B cell (primary cell): ENCODE measurements around the gene CDYL2. TPM values are rescaled to one million over a fixed set of nuclear protein-coding genes. Genes with fewer than 3 reads are reported as not detected.

Source experiments
- ATAC-seq: fragments of 200-7000 bp; cut with Tn5 transposase; one replicate; pipeline ENCODE4 v1.10.0; 2021; ENCODE audit warnings: low read depth, mild to moderate bottlenecking, moderate number of reproducible peaks, moderate library complexity
- CTCF ChIA-PET: fragments of 350-600 bp; sonication (Branson Sonifier 250); formaldehyde crosslinking; loops from one replicate; lab custom pipeline; 2021; ENCODE audit warnings: antibody characterized with exemption, inconsistent platforms; lab: Charles Lee
- POLR2A ChIA-PET: fragments of 350-600 bp; sonication (Branson Sonifier 250); formaldehyde crosslinking; loops from one replicate; lab custom pipeline; 2021; ENCODE audit warnings: antibody characterized with exemption; lab: Charles Lee
- DNase-seq: peaks from one replicate; pipeline ENCODE4 v3.0.0; 2013
- H2AFZ ChIP-seq: 2 replicates; pipeline ENCODE4 v1.6.1; 2012; ENCODE audit warnings: mild to moderate bottlenecking, low read depth, low read length; ENCODE audit not compliant: insufficient read depth, poor library complexity, severe bottlenecking
- H3K27ac ChIP-seq, 2 donors: 1 replicate in 1 of 2; 2 replicates in 1 of 2; pipeline ENCODE4 v1.5.1; 2012 to 2013; ENCODE audit warnings: low read length in 2 of 2, mild to moderate bottlenecking in 2 of 2, moderate library complexity in 1 of 2
- H3K27me3 ChIP-seq, 4 experiments: fragments of 200-600 bp in 1 of 4; sonication (generic) in 1 of 4; replicated peaks in 1 of 4; 1 replicate in 2 of 4; 2 replicates in 2 of 4; pipeline versions ENCODE4 v1.6.1 to v1.7.0; 2013 to 2016; ENCODE audit warnings: low read length in 3 of 4, mild to moderate bottlenecking in 2 of 4, mixed read lengths in 1 of 4, moderate library complexity in 1 of 4; ENCODE audit not compliant: insufficient read depth in 4 of 4, control insufficient read depth in 3 of 4; ENCODE audit errors: control extremely low read depth in 1 of 4
- H3K36me3 ChIP-seq, 2 experiments: replicated peaks in 1 of 2; 1 replicate in 1 of 2; 2 replicates in 1 of 2; pipeline versions ENCODE4 v1.6.1 to v1.7.1; 2013; ENCODE audit warnings: low read length in 1 of 2; ENCODE audit not compliant: insufficient read depth in 2 of 2, control insufficient read depth in 1 of 2; ENCODE audit errors: control extremely low read depth in 1 of 2, extremely low read depth in 1 of 2
- H3K4me1 ChIP-seq, 2 donors: fragments of 200-600 bp in 1 of 2; sonication (generic) in 1 of 2; 1 replicate in 1 of 2; 2 replicates in 1 of 2; pipeline versions ENCODE4 v1.5.1 to v1.6.1; 2013 to 2017; ENCODE audit warnings: low read length in 2 of 2; ENCODE audit not compliant: control insufficient read depth in 2 of 2, insufficient read depth in 2 of 2
- H3K4me2 ChIP-seq: replicated peaks from 2 replicates; pipeline ENCODE3; 2012; ENCODE audit warnings: mild to moderate bottlenecking, low read depth, low read length; ENCODE audit not compliant: poor library complexity, severe bottlenecking
- H3K4me3 ChIP-seq, 5 experiments: fragments of 200-600 bp in 1 of 5; sonication (generic) in 1 of 5; 1 replicate in 3 of 5; 2 replicates in 2 of 5; pipeline versions ENCODE4 v1.5.1 to v1.7.0; 2011 to 2016; ENCODE audit warnings: low read length in 4 of 5, mild to moderate bottlenecking in 4 of 5, low read depth in 2 of 5, control low read depth in 1 of 5, moderate library complexity in 1 of 5; ENCODE audit not compliant: insufficient read depth in 1 of 5; ENCODE audit errors: control extremely low read depth in 1 of 5, extremely low read depth in 1 of 5
- H3K79me2 ChIP-seq: fragments of 200-600 bp; sonication (generic); one replicate; pipeline ENCODE4 v1.6.0; 2016; ENCODE audit warnings: low read length; ENCODE audit not compliant: control insufficient read depth, insufficient read depth
- H3K9ac ChIP-seq: fragments of 200-600 bp; sonication (generic); 2 replicates; pipeline ENCODE4 v1.6.1; 2017; ENCODE audit warnings: mild to moderate bottlenecking, low read length, moderate library complexity
- H3K9me3 ChIP-seq, 3 donors: one replicate each; pipeline versions ENCODE4 v1.6.1 to v1.7.1; 2013; ENCODE audit warnings: low read length in 2 of 3; ENCODE audit not compliant: control insufficient read depth in 2 of 3, insufficient read depth in 1 of 3; ENCODE audit errors: control extremely low read depth in 1 of 3
- H4K20me1 ChIP-seq: 2 replicates; pipeline ENCODE4 v1.6.0; 2012; ENCODE audit warnings: mild to moderate bottlenecking, low read length; ENCODE audit not compliant: insufficient read depth, control insufficient read depth, poor library complexity, severe bottlenecking
- H3K27ac Mint-ChIP-seq: one replicate; pipeline ENCODE4 v1.8.0; 2021; ENCODE audit warnings: mixed read lengths
- H3K27me3 Mint-ChIP-seq: one replicate; pipeline ENCODE4 v1.8.0; 2021; ENCODE audit warnings: mixed read lengths
- H3K4me1 Mint-ChIP-seq: one replicate; pipeline ENCODE4 v1.8.0; 2021; ENCODE audit warnings: mixed read lengths
- H3K4me3 Mint-ChIP-seq: one replicate; pipeline ENCODE4 v1.8.0; 2021; ENCODE audit warnings: mixed read lengths
- H3K9me3 Mint-ChIP-seq: one replicate; pipeline ENCODE4 v1.8.0; 2022; ENCODE audit warnings: mixed read lengths; ENCODE audit not compliant: insufficient read depth
- CTCF ChIP-seq: fragments of 200-600 bp; IDR thresholded peaks from one replicate; pipeline ENCODE4 v1.8.0; 2022; ENCODE audit warnings: antibody characterized with exemption, mild to moderate bottlenecking
- EZH2 ChIP-seq: IDR thresholded peaks from 2 replicates; pipeline ENCODE4 v1.6.1; 2012; ENCODE audit warnings: borderline replicate concordance, low read depth, mild to moderate bottlenecking, moderate library complexity, low read length; ENCODE audit not compliant: insufficient read depth, poor library complexity, severe bottlenecking
- WGBS: methylation state at CpG from one replicate; pipeline ENCODE4 v1.1.5; 2013; ENCODE audit warnings: missing lambda C conversion rate; ENCODE audit not compliant: insufficient coverage; 5-methylcytosine and 5-hydroxymethylcytosine counted together
- intact Hi-C: fragments of 100-400 bp; cut with micrococcal nuclease; formaldehyde crosslinking; loops from one replicate; pipeline ENCODE4 v1.10.0; 2022
- polyA plus RNA-seq: library from polyadenylated mRNA; depleted of rRNA; stranded (reverse); fragments of >200 nt; gene quantifications from 2 replicates; pipeline ENCODE4 v1.2.3, GENCODE V29; 2012
- total RNA-seq, 2 donors: library from RNA; stranded (reverse); fragments of 120-200 nt in 1 of 2; gene quantifications; 1 replicate in 1 of 2; 2 replicates in 1 of 2; pipeline versions ENCODE4 v1.2.3 to v1.2.4, GENCODE V29; 2013 to 2022

Gene CDYL2
- total and polyA plus RNA-seq, 2 donors (not counting 1 experiment from before 2014, with no cell fraction given): 0.66 to 6.6 TPM

GRCh38 chr16:80666378-80667250 lies 137.8 kb downstream of the CDYL2 start:
- Mint-ChIP-seq H3K27ac (no peak overlapping the region), H3K9me3 (peaks cover 3% of the 10 kb centered on the region), H3K4me3 (no peak overlapping the region), H3K27me3 (peaks cover 10% of the 10 kb centered on the region), H3K4me1 (peaks cover 27% of the 10 kb centered on the region)
- no peak overlapping the region for H3K4me2 ChIP-seq
- ChIA-PET CTCF (no interaction called here), POLR2A (no interaction called here)
- TF ChIP-seq CTCF (no peak), EZH2 (no peak)
- intact Hi-C loops: no loop called here
- peaks cover 2 to 25% (median 15%) of the 10 kb centered on the region in 3 donors for H3K9me3 ChIP-seq
- H4K20me1 ChIP-seq: no peaks in the 10 kb centered on the region
- no peak overlapping the region for H3K27ac ChIP-seq
- peaks cover 0 to 20% (median 2%) of the 10 kb centered on the region in 4 experiments for H3K27me3 ChIP-seq
- DNase-seq: no peak
- H2AFZ ChIP-seq: no peak overlapping the region
- no peak overlapping the region for H3K4me3 ChIP-seq
- no peak overlapping the region for H3K9ac ChIP-seq
- H3K36me3 ChIP-seq: no peaks in the 10 kb centered on the region
- no peak for ATAC-seq
- H3K4me1 ChIP-seq: peaks cover 21 to 25% of the 10 kb centered on the region in 2 donors
- no peaks in the 10 kb centered on the region for H3K79me2 ChIP-seq
- WGBS: 96% methylated on average over 14 of the region's 15 CpGs

GRCh38 chr16:80665356-80665755 lies 139.0 kb downstream of the CDYL2 start:
- ChIA-PET POLR2A (no interaction called here), CTCF (no interaction called here)
- H4K20me1 ChIP-seq: no peaks in the 10 kb centered on the region
- H3K27ac ChIP-seq: no peak overlapping the region
- peaks cover 0 to 20% (median 2%) of the 10 kb centered on the region in 4 experiments for H3K27me3 ChIP-seq
- H3K9me3 ChIP-seq: peaks cover 6 to 18% (median 13%) of the 10 kb centered on the region in 3 donors
- no peak overlapping the region for H3K9ac ChIP-seq
- H3K36me3 ChIP-seq: no peaks in the 10 kb centered on the region
- H3K4me2 ChIP-seq: no peak overlapping the region
- Mint-ChIP-seq H3K27ac (no peak overlapping the region), H3K4me3 (no peak overlapping the region), H3K4me1 (peaks cover 14% of the 10 kb centered on the region), H3K9me3 (peaks cover 4% of the 10 kb centered on the region), H3K27me3 (peaks cover 10% of the 10 kb centered on the region)
- TF ChIP-seq EZH2: no peak
- DNase-seq (no peak), ATAC-seq (no peak)
- H3K79me2 ChIP-seq: no peaks in the 10 kb centered on the region
- no peak overlapping the region for H2AFZ ChIP-seq
- H3K4me3 ChIP-seq: no peak overlapping the region
- no CpG with 5 or more reads among the region's 4 CpGs for WGBS
- H3K4me1 ChIP-seq: peaks cover 8 to 12% of the 10 kb centered on the region in 2 donors
- intact Hi-C loops: no loop called here
